Endothelial cell of umbilical vein (primary cell): ENCODE measurements around the gene CAMTA2. TPM values are rescaled to one million over a fixed set of nuclear protein-coding genes. Genes with fewer than 3 reads are reported as not detected.

Source experiments
- BruUV-seq: library from RNA; stranded (reverse); fragments of 400-500 nt; replicated peaks from 2 replicates; lab custom pipeline; 2021; lab: Mats Ljungman, UMichigan
- CTCF ChIA-PET: fragments of 300-600, 350-600 bp; sonication (Branson Sonifier 250); formaldehyde crosslinking; loops from one replicate; lab custom pipeline; 2021; ENCODE audit warnings: antibody characterized with exemption, inconsistent platforms; lab: Charles Lee
- POLR2A ChIA-PET: fragments of 300-600, 350-600 bp; sonication (Branson Sonifier 250); formaldehyde crosslinking; loops from one replicate; lab custom pipeline; 2021; ENCODE audit warnings: antibody characterized with exemption, inconsistent platforms; lab: Charles Lee
- DNase-seq: peaks from one replicate; pipeline ENCODE4 v3.0.0-alpha.2; 2011; ENCODE audit warnings: low read depth, low spot score
- FAIRE-seq: peaks from 2 replicates; lab custom pipeline; 2011; peaks lifted over from hg19 to GRCh38; lab: Jason Lieb, UNC
- H2AFZ ChIP-seq: 2 replicates; pipeline ENCODE4 v1.6.0; 2012; ENCODE audit warnings: low read depth, low read length, control low read depth, inconsistent platforms
- H3K27ac ChIP-seq: 2 replicates; pipeline ENCODE4 v1.5.1; 2011; ENCODE audit warnings: low read depth, mild to moderate bottlenecking, control low read depth, low read length, moderate library complexity; ENCODE audit not compliant: insufficient read depth
- H3K27me3 ChIP-seq, 2 experiments: 2 replicates each; pipeline versions ENCODE4 v1.6.0 to v1.6.1; 2011; ENCODE audit warnings: low read length in 2 of 2, mixed read lengths in 1 of 2; ENCODE audit not compliant: control insufficient read depth in 2 of 2, insufficient read depth in 2 of 2
- H3K36me3 ChIP-seq, 2 experiments: 2 replicates in 1 of 2; 3 replicates in 1 of 2; pipeline ENCODE4 v1.5.1; 2011; ENCODE audit warnings: low read length in 2 of 2, mild to moderate bottlenecking in 1 of 2, moderate library complexity in 1 of 2; ENCODE audit not compliant: control insufficient read depth in 2 of 2, insufficient read depth in 2 of 2; ENCODE audit errors: extremely low read depth in 1 of 2
- H3K4me1 ChIP-seq: 3 replicates; pipeline ENCODE4 v1.5.1; 2011; ENCODE audit warnings: mild to moderate bottlenecking, low read length; ENCODE audit not compliant: control insufficient read depth, insufficient read depth; ENCODE audit errors: extremely low read depth
- H3K4me2 ChIP-seq: 2 replicates; pipeline ENCODE4 v1.6.1; 2011; ENCODE audit warnings: low read length, control low read depth, mixed read lengths; ENCODE audit not compliant: insufficient read depth
- H3K4me3 ChIP-seq, 3 experiments: fragments of 200-600 bp in 1 of 3; sonication (generic), shearing (Covaris generic) in 1 of 3; replicated peaks in 1 of 3; 2 replicates each; pipeline ENCODE4 v1.5.1; 2011 to 2016; ENCODE audit warnings: control low read depth in 3 of 3, low read length in 3 of 3, mild to moderate bottlenecking in 2 of 3, inconsistent platforms in 1 of 3, low read depth in 1 of 3, moderate library complexity in 1 of 3; ENCODE audit not compliant: insufficient read depth in 1 of 3
- H3K79me2 ChIP-seq: 2 replicates; pipeline ENCODE4 v1.6.0; 2012; ENCODE audit warnings: low read length, inconsistent platforms; ENCODE audit not compliant: control insufficient read depth, insufficient read depth
- H3K9ac ChIP-seq: replicated peaks from 2 replicates; pipeline ENCODE3; 2011; ENCODE audit warnings: low read length, control low read depth; ENCODE audit not compliant: insufficient read depth; ENCODE audit errors: extremely low read depth
- H3K9me1 ChIP-seq: replicated peaks from 3 replicates; pipeline ENCODE4 v1.6.0; 2011; ENCODE audit warnings: mild to moderate bottlenecking, low read length; ENCODE audit not compliant: control insufficient read depth, insufficient read depth; ENCODE audit errors: extremely low read depth
- H3K9me3 ChIP-seq: replicated peaks from 2 replicates; pipeline ENCODE4 v1.5.1; 2012; ENCODE audit warnings: low read length, inconsistent platforms; ENCODE audit not compliant: control insufficient read depth, insufficient read depth
- H4K20me1 ChIP-seq: replicated peaks from 2 replicates; pipeline ENCODE3; 2011; ENCODE audit warnings: mild to moderate bottlenecking, low read length; ENCODE audit not compliant: control insufficient read depth, insufficient read depth; ENCODE audit errors: extremely low read depth
- CTCF ChIP-seq, 2 donors: IDR thresholded peaks; 1 replicate in 1 of 2; 2 replicates in 1 of 2; pipeline ENCODE4 v1.5.1; 2011; ENCODE audit warnings: low read length in 2 of 2, mild to moderate bottlenecking in 2 of 2, moderate library complexity in 2 of 2, control low read depth in 1 of 2, inconsistent platforms in 1 of 2, low read depth in 1 of 2; ENCODE audit not compliant: insufficient read depth in 1 of 2; ENCODE audit errors: extremely low read depth in 1 of 2
- EZH2 ChIP-seq: IDR thresholded peaks from 2 replicates; pipeline ENCODE4 v1.6.1; 2012; ENCODE audit warnings: borderline replicate concordance, low read depth, mild to moderate bottlenecking, moderate library complexity, low read length, inconsistent platforms; ENCODE audit not compliant: severe bottlenecking
- GATA2 ChIP-seq: IDR thresholded peaks from 2 replicates; pipeline ENCODE4 v1.7.0; 2011; ENCODE audit warnings: low read depth, mild to moderate bottlenecking, moderate library complexity, mixed read lengths, low read length; ENCODE audit not compliant: insufficient read length, insufficient read depth
- JUN ChIP-seq: IDR thresholded peaks from 2 replicates; pipeline ENCODE4 v1.6.1; 2011; ENCODE audit warnings: borderline replicate concordance, low read depth; ENCODE audit not compliant: insufficient read length, insufficient read depth
- MAX ChIP-seq: IDR thresholded peaks from 2 replicates; pipeline ENCODE4 v1.6.1; 2011; ENCODE audit not compliant: insufficient read depth, insufficient read length
- MYC ChIP-seq: IDR thresholded peaks from one replicate; pipeline ENCODE4 v1.6.1; 2011; ENCODE audit warnings: mild to moderate bottlenecking, low read depth, low read length
- POLR2A ChIP-seq: IDR thresholded peaks from 2 replicates; pipeline ENCODE4 v1.6.1; 2012; ENCODE audit warnings: low read depth, mild to moderate bottlenecking, control low read depth, low read length
- POLR2AphosphoS5 ChIP-seq: IDR thresholded peaks from 2 replicates; pipeline ENCODE4 v1.6.1; 2012; ENCODE audit warnings: low read depth, mild to moderate bottlenecking, control low read depth, low read length, moderate library complexity; ENCODE audit not compliant: insufficient read depth
- dilution Hi-C: fragments of 300-500 bp; cut with MboI; formaldehyde crosslinking; loops from one replicate; pipeline ENCODE4 v1.15.0; 2019; ENCODE audit warnings: low sequenced_read_pairs; ENCODE audit not compliant: extremely low pct_ligation_motif_present
- intact Hi-C: fragments of 100-400 bp; cut with micrococcal nuclease; formaldehyde crosslinking; loops from one replicate; pipeline ENCODE4 v1.10.0; 2022
- polyA plus RNA-seq, 4 experiments: library from polyadenylated mRNA; depleted of rRNA in 3 of 4; stranded (reverse) in 3 of 4; unstranded in 1 of 4; fragments of >200 nt; gene quantifications; 2 replicates each; pipeline versions ENCODE4 v1.2.1 to v1.2.3, GENCODE V29; 2011 to 2012; ENCODE audit warnings: missing spikeins in 1 of 4
- total RNA-seq: library from RNA; stranded (reverse); gene quantifications from 2 replicates; pipeline ENCODE4 v1.2.3, GENCODE V29; 2021

CAMTA2 gene
- total and polyA plus RNA-seq, 2 donors (not counting 3 experiments of a cell fraction or from before 2014, with no cell fraction given): 33.8 to 51.0 TPM

GRCh38 chr17:4971826-4972225 is 15.6 kb downstream of the CAMTA2 start:
- H3K4me1 ChIP-seq: peaks cover 16% of the 10 kb centered on the region
- POLR2A ChIA-PET: no interaction called here
- H4K20me1 ChIP-seq: no peaks in the 10 kb centered on the region
- no peak overlapping the region for H3K27ac ChIP-seq
- no peak for TF ChIP-seq POLR2AphosphoS5
- TF ChIP-seq MYC: no peak
- TF ChIP-seq EZH2: no peak
- no peak for TF ChIP-seq CTCF (IDR thresholded peaks at IDR 0.05; ENCODE audit: extremely low read depth in 1 of 2, insufficient read depth in 1 of 2, low read depth in 1 of 2, low read length in 2 of 2)
- no peak for TF ChIP-seq JUN
- TF ChIP-seq GATA2: no peak
- TF ChIP-seq POLR2A: no peak
- no peak for TF ChIP-seq MAX
- dilution Hi-C loops: no loop called here
- intact Hi-C loops: no loop called here
- no peak overlapping the region for H3K4me3 ChIP-seq
- H3K4me2 ChIP-seq: no peak overlapping the region
- H3K9ac ChIP-seq: no peak overlapping the region
- CTCF ChIA-PET: interaction anchor here (1.1 to 1.8 kb wide), 2 partner anchors 9 to 405 kb away, joined by 3 to 5 read pairs; no protein-coding TSS in a partner anchor
- H2AFZ ChIP-seq: no peak overlapping the region
- H3K9me3 ChIP-seq: no peaks in the 10 kb centered on the region
- H3K27me3 ChIP-seq: no peaks in the 10 kb centered on the region
- H3K9me1 ChIP-seq: no peaks in the 10 kb centered on the region
- H3K36me3 ChIP-seq: peaks cover 10 to 37% of the 10 kb centered on the region in 2 experiments
- peaks cover 4% of the 10 kb centered on the region for H3K79me2 ChIP-seq
- DNase-seq: no peak
- FAIRE-seq: no peak
- no TSS peak for BruUV-seq
